NCI-H1092 treated with DMSO at 0.1 percent for 48 hours (cell line): ENCODE data around the gene CPNE9.
"Not testable (repeated sequence)": the region's sequence is repeated elsewhere in the genome, so short reads cannot be mapped to it uniquely, and the experiment has no call there.

Experiments
- DNase-seq: peaks from one replicate; lab custom pipeline; 2025; lab: John Stamatoyannopoulos, UW

CPNE9 gene

GRCh38 chr3:9746330-9746729 is 42.7 kb downstream of the CPNE9 start:
- no peak for DNase-seq

GRCh38 chr3:9747267-9747666 is 43.6 kb downstream of the CPNE9 start:
- DNase-seq: no peak

GRCh38 chr3:9748031-9748430 is 44.4 kb downstream of the CPNE9 start:
- no peak for DNase-seq

- no peak for DNase-seq
Observed at GRCh38 chr3:9749296-9749644, 45.6 kb downstream of the CPNE9 start.

- DNase-seq: peak; percentile 95
Observed at GRCh38 chr3:9749645-9750555, 46.3 kb downstream of the CPNE9 start, which contains the start of gene OGG1. Gene OGG1, plus strand, starts transcription at chr3:9749952. Its CDS starts 335 bp downstream, at chr3:9750287.

GRCh38 chr3:9750556-9751411 is 47.2 kb downstream of the CPNE9 start:
- DNase-seq: no peak

GRCh38 chr3:9754678-9755077 is 51.0 kb downstream of the CPNE9 start:
- no peak for DNase-seq

GRCh38 chr3:9757427-9757826 is 53.8 kb downstream of the CPNE9 start:
- DNase-seq: no peak

GRCh38 chr3:9760779-9761505 is 57.3 kb downstream of the CPNE9 start:
- no peak for DNase-seq

- DNase-seq: no peak
Observed at GRCh38 chr3:9761919-9762318, 58.3 kb downstream of the CPNE9 start.

GRCh38 chr3:9762871-9763270 is 59.2 kb downstream of the CPNE9 start:
- no peak for DNase-seq

- DNase-seq: no peak
Observed at GRCh38 chr3:9765865-9766264, 62.2 kb downstream of the CPNE9 start.

- DNase-seq: no peak
Observed at GRCh38 chr3:9767418-9767817, 63.8 kb downstream of the CPNE9 start.

GRCh38 chr3:9768141-9768775 is 64.6 kb downstream of the CPNE9 start:
- no peak for DNase-seq

- no peak for DNase-seq
Observed at GRCh38 chr3:9769012-9769411, 65.4 kb downstream of the CPNE9 start.

- peak; percentile 7 for DNase-seq
Observed at GRCh38 chr3:9769426-9770275, 66.0 kb downstream of the CPNE9 start, which contains the start of gene CAMK1. Gene CAMK1, minus strand, starts transcription at chr3:9769947. Its CDS starts 2,198 bp downstream, at chr3:9767749.

- DNase-seq: peak; percentile 4
Observed at GRCh38 chr3:9770276-9770812, 66.7 kb downstream of the CPNE9 start.

- not testable (repeated sequence) for DNase-seq
Observed at GRCh38 chr3:9771007-9771406, 67.4 kb downstream of the CPNE9 start.

- no peak for DNase-seq
Observed at GRCh38 chr3:9776896-9777693, 73.5 kb downstream of the CPNE9 start.

GRCh38 chr3:9777694-9778021 is 74.0 kb downstream of the CPNE9 start:
- no peak for DNase-seq
